Fibroblast of mammary gland (primary cell): ENCODE measurements around the gene BICD1.

Source experiments
- DNase-seq: peaks from one replicate; pipeline ENCODE4 v3.0.0-alpha.2; 2010; ENCODE audit warnings: low read depth
- H3K4me3 ChIP-seq: 2 replicates; pipeline ENCODE4 v1.5.1; 2011; ENCODE audit warnings: low read depth, mild to moderate bottlenecking, low read length, moderate library complexity; ENCODE audit not compliant: control insufficient read depth
- TF ChIP-seq, protein P1 (sequence below): conservative IDR thresholded peaks from 2 replicates; pipeline ENCODE4 v1.5.1; 2011; ENCODE audit warnings: low read depth, low read length, inconsistent platforms; ENCODE audit not compliant: control insufficient read depth, insufficient read depth

BICD1 gene

DNA sequence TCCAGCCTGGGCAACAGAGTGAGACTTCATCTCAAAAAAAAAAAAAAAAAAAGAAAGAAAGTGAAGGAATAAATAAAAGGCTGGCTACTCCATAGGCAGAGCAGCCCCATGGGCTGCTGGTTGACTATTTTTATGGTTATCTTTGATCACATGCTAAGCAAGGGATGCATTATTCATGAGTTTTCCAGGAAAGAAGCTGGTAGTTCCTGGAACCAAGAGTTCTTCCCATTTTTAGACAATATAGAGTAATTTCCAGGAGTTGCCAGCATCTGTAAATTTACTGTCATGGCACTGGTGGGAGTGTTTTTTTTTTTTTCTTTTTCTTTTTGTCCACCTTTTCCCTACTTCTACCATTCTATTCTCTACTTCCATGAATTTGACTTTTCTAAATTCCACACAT is 316.9 kb downstream of the BICD1 start:
- DNase-seq = no peak
- no peak overlapping the region for H3K4me3 ChIP-seq
- TF ChIP-seq, protein P1, sequence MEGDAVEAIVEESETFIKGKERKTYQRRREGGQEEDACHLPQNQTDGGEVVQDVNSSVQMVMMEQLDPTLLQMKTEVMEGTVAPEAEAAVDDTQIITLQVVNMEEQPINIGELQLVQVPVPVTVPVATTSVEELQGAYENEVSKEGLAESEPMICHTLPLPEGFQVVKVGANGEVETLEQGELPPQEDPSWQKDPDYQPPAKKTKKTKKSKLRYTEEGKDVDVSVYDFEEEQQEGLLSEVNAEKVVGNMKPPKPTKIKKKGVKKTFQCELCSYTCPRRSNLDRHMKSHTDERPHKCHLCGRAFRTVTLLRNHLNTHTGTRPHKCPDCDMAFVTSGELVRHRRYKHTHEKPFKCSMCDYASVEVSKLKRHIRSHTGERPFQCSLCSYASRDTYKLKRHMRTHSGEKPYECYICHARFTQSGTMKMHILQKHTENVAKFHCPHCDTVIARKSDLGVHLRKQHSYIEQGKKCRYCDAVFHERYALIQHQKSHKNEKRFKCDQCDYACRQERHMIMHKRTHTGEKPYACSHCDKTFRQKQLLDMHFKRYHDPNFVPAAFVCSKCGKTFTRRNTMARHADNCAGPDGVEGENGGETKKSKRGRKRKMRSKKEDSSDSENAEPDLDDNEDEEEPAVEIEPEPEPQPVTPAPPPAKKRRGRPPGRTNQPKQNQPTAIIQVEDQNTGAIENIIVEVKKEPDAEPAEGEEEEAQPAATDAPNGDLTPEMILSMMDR = no peak

DNA sequence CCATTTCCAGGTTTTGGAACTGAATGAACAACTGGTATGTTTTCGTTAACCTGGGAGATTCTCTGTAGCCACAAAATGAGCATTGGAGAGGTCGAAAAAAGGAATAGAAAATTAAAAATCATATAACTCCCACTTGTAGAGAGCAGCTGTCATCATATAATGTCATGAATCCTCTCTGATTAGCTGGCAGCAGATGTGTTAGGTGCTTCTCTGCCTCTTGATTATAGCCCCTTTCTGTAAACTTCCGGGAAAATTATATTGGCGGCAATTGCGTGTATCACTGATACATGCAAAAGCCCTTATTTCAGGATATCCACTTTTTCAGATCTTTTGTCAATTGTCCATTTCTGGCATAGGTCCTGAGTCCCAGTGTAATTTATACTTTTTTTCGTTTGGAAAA is 324.4 kb downstream of the BICD1 start:
- TF ChIP-seq, protein P1 = no peak
- DNase-seq = no peak
- H3K4me3 ChIP-seq = no peak overlapping the region
